HG03060 (cell line): Measurements from ENCODE around the gene STX11.

Source experiments
- ATAC-seq: cut with Tn5 transposase; IDR thresholded peaks from one replicate; pipeline ENCODE4 v1.9.1; 2021; ENCODE audit warnings: low read depth, moderate number of reproducible peaks; ENCODE audit not compliant: unreplicated experiment

Gene STX11

GRCh38 chr6:144140867-144141266, 9.4 kb upstream of the STX11 start:
- peak; percentile 72 for ATAC-seq

GRCh38 chr6:144141470-144141869, 8.8 kb upstream of the STX11 start:
- ATAC-seq = no peak

GRCh38 chr6:144143106-144143505, 7.2 kb upstream of the STX11 start:
- ATAC-seq = no peak

GRCh38 chr6:144143878-144144277, 6.4 kb upstream of the STX11 start:
- no peak for ATAC-seq

GRCh38 chr6:144144996-144145395, 5.3 kb upstream of the STX11 start:
- no peak for ATAC-seq

GRCh38 chr6:144145541-144145940, 4.8 kb upstream of the STX11 start:
- no peak for ATAC-seq

GRCh38 chr6:144148886-144149285, 1.4 kb upstream of the STX11 start:
- no peak for ATAC-seq

GRCh38 chr6:144149558-144149893, 791 bp upstream of the STX11 start:
- ATAC-seq = no peak

- ATAC-seq = peak; percentile 63
These were observed 667 bp downstream of the STX11 start for GRCh38 chr6:144150710-144151657.

GRCh38 chr6:144152334-144152900, 2.1 kb downstream of the STX11 start:
- no peak for ATAC-seq

- ATAC-seq = no peak
These were observed 2.9 kb downstream of the STX11 start for GRCh38 chr6:144153260-144153659.

- ATAC-seq = no peak
These were observed 3.7 kb downstream of the STX11 start for GRCh38 chr6:144153971-144154370.

- peak; percentile 64 for ATAC-seq
These were observed 5.2 kb downstream of the STX11 start for GRCh38 chr6:144155529-144155928.

- ATAC-seq = no peak
These were observed 6.0 kb downstream of the STX11 start for GRCh38 chr6:144156338-144156737.

GRCh38 chr6:144156991-144157390, 6.7 kb downstream of the STX11 start:
- ATAC-seq = no peak

GRCh38 chr6:144158133-144158532, 7.8 kb downstream of the STX11 start:
- no peak for ATAC-seq

GRCh38 chr6:144159223-144159622, 8.9 kb downstream of the STX11 start:
- ATAC-seq = no peak

GRCh38 chr6:144159742-144160141, 9.4 kb downstream of the STX11 start:
- no peak for ATAC-seq

GRCh38 chr6:144160431-144161005, 10.2 kb downstream of the STX11 start:
- ATAC-seq = no peak

- ATAC-seq = no peak
These were observed 11.7 kb downstream of the STX11 start for GRCh38 chr6:144161975-144162374.

GRCh38 chr6:144162977-144163376, 12.7 kb downstream of the STX11 start:
- peak; percentile 68 for ATAC-seq

GRCh38 chr6:144165784-144166183, 15.5 kb downstream of the STX11 start:
- no peak for ATAC-seq
